ENCODE measurements around the gene KCNC1. TPM values are rescaled to one million over a fixed set of nuclear protein-coding genes. Genes with fewer than 3 reads are reported as not detected.

The KCNC1 gene
- total and polyA plus RNA-seq, 2 of the 4 experiments (the other 2 are of a cell fraction) = 0.03 TPM; not detected in 1

- DNase-seq (no peak), ATAC-seq (ENCODE audit: low read depth) (no peak)
- Histone ChIP-seq H2AK9ac (replicated peaks; ENCODE audit: low read depth, low read length, poor library complexity) (no peak overlapping the region), H3K9me1 (ENCODE audit: insufficient read depth, low read length) (peaks cover 7% of the 10 kb centered on the region; the same call in 1 of the 2 replicates), H3K27me3 (ENCODE audit: control insufficient read depth, insufficient read depth, low read length) (no peaks in the 10 kb centered on the region; the same call in 1 of the 2 replicates), H2BK20ac (ENCODE audit: low read depth, low read length) (no peak overlapping the region), H3K27ac (ENCODE audit: insufficient read depth, low read length) (no peak overlapping the region), H4K91ac (ENCODE audit: insufficient read depth, low read depth, low read length) (no peak overlapping the region), H3K14ac (replicated peaks; ENCODE audit: low read depth, low read length) (no peak overlapping the region), H3K4me3 (ENCODE audit: insufficient read depth, low read depth, low read length) (no peak overlapping the region), H2AFZ (replicated peaks; ENCODE audit: low read length, poor library complexity) (no peak overlapping the region), H2BK120ac (ENCODE audit: low read depth, low read length) (no peak overlapping the region), H2AK5ac (ENCODE audit: low read depth, low read length) (no peak overlapping the region), H3K36me3 (ENCODE audit: control insufficient read depth, insufficient read depth, low read length) (no peaks in the 10 kb centered on the region), H3K4me1 (ENCODE audit: control insufficient read depth, insufficient read depth, low read length) (peaks cover 5% of the 10 kb centered on the region), H4K5ac (ENCODE audit: low read depth, low read length) (no peak overlapping the region), H2BK15ac (ENCODE audit: low read depth, low read length) (no peak overlapping the region), H3K4me2 (ENCODE audit: low read depth, low read length) (no peak overlapping the region), H3K79me1 (ENCODE audit: low read depth in 1 of 2, low read length in 2 of 2) (no peaks in the 10 kb centered on the region), H3K4ac (ENCODE audit: low read depth, low read length) (no peak overlapping the region), H3K56ac (ENCODE audit: extremely low read depth, insufficient read depth, low read length) (no peak overlapping the region), H3K9me3 (ENCODE audit: control insufficient read depth, insufficient read depth, low read length) (no peaks in the 10 kb centered on the region), H2BK5ac (ENCODE audit: low read depth, low read length, poor library complexity, severe bottlenecking) (no peak overlapping the region), H3K23ac (ENCODE audit: low read depth, low read length) (no peak overlapping the region), H4K20me1 (ENCODE audit: insufficient read depth, low read length) (no peaks in the 10 kb centered on the region), H3K9ac (ENCODE audit: low read depth, low read length) (no peak overlapping the region), H4K8ac (ENCODE audit: low read depth in 2 of 2, low read length in 2 of 2) (no peak overlapping the region), H3K18ac (ENCODE audit: low read depth, low read length) (no peak overlapping the region)
- in situ Hi-C loops (cut with MboI; ENCODE audit: low sequenced_read_pairs) = no loop called here
- dilution Hi-C loops (cut with HindIII; ENCODE audit: low sequenced_read_pairs, unreplicated experiment) = no loop called here
- POLR2A ChIA-PET (ENCODE audit: unreplicated experiment) = no interaction called here
- no TSS peak for BruUV-seq (replicated peaks)
- TF ChIP-seq MAZ (IDR thresholded peaks at IDR 0.05; ENCODE audit: borderline replicate concordance, low read depth, low read length) (no peak), NFE2L2 (IDR thresholded peaks at IDR 0.05; ENCODE audit: low read depth, low read length) (no peak), RAD21 (IDR thresholded peaks at IDR 0.05; ENCODE audit: low read length) (no peak), CHD1 (IDR thresholded peaks at IDR 0.05; ENCODE audit: low read depth, low read length) (no peak), BHLHE40 (IDR thresholded peaks at IDR 0.05; ENCODE audit: low read depth, low read length) (no peak), RFX5 (IDR thresholded peaks at IDR 0.05; ENCODE audit: low read depth, low read length) (no peak), ELK1 (IDR thresholded peaks at IDR 0.05; ENCODE audit: borderline replicate concordance, low read depth, low read length) (no peak), MXI1 (IDR thresholded peaks at IDR 0.05; ENCODE audit: borderline replicate concordance, low read depth, low read length) (no peak), POLR2A (IDR thresholded peaks at IDR 0.05; ENCODE audit: low read depth, low read length) (no peak), FOS (IDR thresholded peaks at IDR 0.05; ENCODE audit: low read depth, low read length) (no peak), SMC3 (IDR thresholded peaks at IDR 0.05; ENCODE audit: low read depth, low read length) (no peak), MAFK (IDR thresholded peaks at IDR 0.05; ENCODE audit: low read depth, low read length) (no peak), CEBPB (IDR thresholded peaks at IDR 0.05; ENCODE audit: low read depth, low read length) (no peak), CTCF (conservative IDR thresholded peaks at IDR 0.05; ENCODE audit: low read depth, low read length) (no peak), RCOR1 (IDR thresholded peaks at IDR 0.05; ENCODE audit: insufficient replicate concordance, low read length) (no peak), USF2 (IDR thresholded peaks at IDR 0.05; ENCODE audit: low read depth, low read length) (no peak)
- WGBS, 2 experiments (ENCODE audit: extremely low coverage in 2 of 2, insufficient read length in 1 of 2) = 69% methylated on average over 3 of the region's 12 CpGs; no CpG with 5 or more reads in 1 of the 2 experiments
- intact Hi-C loops (cut with micrococcal nuclease) = no loop called here
- CTCF ChIA-PET = interaction anchor here (0.9 kb wide), 1 partner anchor 162 kb away, joined by 3 read pairs; no protein-coding TSS in a partner anchor
Measured at GRCh38 chr11:17781626-17782025, 47.0 kb downstream of the KCNC1 start.
